ENCODE measurements around the gene CDH4. TPM values are rescaled to one million over a fixed set of nuclear protein-coding genes. Genes with fewer than 3 reads are reported as not detected.
"Not testable (repeated sequence)": the region's sequence is repeated elsewhere in the genome, so short reads cannot be mapped to it uniquely, and the experiment has no call there.

The CDH4 gene
- total and polyA plus RNA-seq, 10 donors = 0.30 to 20.1 (median 7.7) TPM

- Histone ChIP-seq H3K9me3 (no peaks in the 10 kb centered on the region), H3K4me3 (no peak overlapping the region), H3K36me3 (no peaks in the 10 kb centered on the region), H3K4me1 (peaks cover 0 to 6% (median 0%) of the 10 kb centered on the region in 6 donors), H3K27me3 (replicated peaks in 1 of 7) (peaks cover 0 to 11% (median 0%) of the 10 kb centered on the region in 7 donors), H3K27ac (no peak overlapping the region)
- WGBS, 5 donors = 77 to 83% (median 79%) methylated on average over 11 to 16 of the region's 16 CpGs
- TF ChIP-seq POLR2A (IDR thresholded peaks at IDR 0.05) = no peak
- TF ChIP-seq POLR2AphosphoS5 (IDR thresholded peaks at IDR 0.05) = no peak
- no peak for TF ChIP-seq CTCF (IDR thresholded peaks at IDR 0.05 in 8 of 11, conservative IDR thresholded peaks at IDR 0.05 in 3 of 11)
- DNase-seq = peak; percentile 48
- intact Hi-C loops (cut with DNase I; ENCODE audit: low total_unique reads) = no loop called here
Measured at GRCh38 chr20:61940976-61941720, 689.1 kb downstream of the CDH4 start.

- peaks cover 0 to 6% (median 0%) of the 10 kb centered on the region in 6 donors for H3K4me1 ChIP-seq
- no peak overlapping the region for H3K27ac ChIP-seq
- DNase-seq = peak; percentile 53
- no peaks in the 10 kb centered on the region for H3K36me3 ChIP-seq
- peaks cover 0 to 11% (median 0%) of the 10 kb centered on the region in 7 donors for H3K27me3 ChIP-seq (replicated peaks in 1 of 7)
- TF ChIP-seq POLR2A (IDR thresholded peaks at IDR 0.05) (no peak), POLR2AphosphoS5 (IDR thresholded peaks at IDR 0.05) (peak in 1 of 3 donors; percentile 13)
- H3K4me3 ChIP-seq = no peak overlapping the region
- H3K9me3 ChIP-seq = no peaks in the 10 kb centered on the region
- 64 to 90% (median 85%) methylated on average over 8 to 16 of the region's 16 CpGs for WGBS, 5 donors
- intact Hi-C loops (cut with DNase I; ENCODE audit: low total_unique reads) = no loop called here
Measured at GRCh38 chr20:61941721-61942405, 689.8 kb downstream of the CDH4 start.

GRCh38 chr20:61942526-61942925 lies 690.5 kb downstream of the CDH4 start:
- DNase-seq = peak; percentile 43

GRCh38 chr20:61944967-61945366 lies 692.9 kb downstream of the CDH4 start:
- not testable (repeated sequence) for H3K36me3 ChIP-seq, DNase-seq

More at GRCh38 chr20:61942526-61942925, 690.5 kb downstream of the CDH4 start:
- Histone ChIP-seq H3K4me3 (no peak overlapping the region), H3K27me3 (replicated peaks in 1 of 7) (peaks cover 0 to 10% (median 0%) of the 10 kb centered on the region in 7 donors), H3K27ac (no peak overlapping the region), H3K36me3 (no peaks in the 10 kb centered on the region), H3K4me1 (peaks cover 0 to 6% (median 0%) of the 10 kb centered on the region in 6 donors), H3K9me3 (no peaks in the 10 kb centered on the region)
- intact Hi-C loops (cut with DNase I; ENCODE audit: low total_unique reads) = no loop called here
- WGBS, 5 donors = 80 to 90% (median 88%) methylated on average over 8 to 9 of the region's 9 CpGs
- TF ChIP-seq CTCF (IDR thresholded peaks at IDR 0.05 in 8 of 11, conservative IDR thresholded peaks at IDR 0.05 in 3 of 11) (no peak), POLR2AphosphoS5 (IDR thresholded peaks at IDR 0.05) (no peak), POLR2A (IDR thresholded peaks at IDR 0.05) (no peak)

GRCh38 chr20:61945495-61945894 lies 693.4 kb downstream of the CDH4 start:
- H3K27me3 ChIP-seq (replicated peaks in 1 of 7); intact Hi-C loops (cut with DNase I; ENCODE audit: low total_unique reads); H3K4me3 ChIP-seq; H3K4me1 ChIP-seq; H3K9me3 ChIP-seq; H3K36me3 ChIP-seq; H3K27ac ChIP-seq: not testable (repeated sequence)
- 57 to 89% (median 73%) methylated on average over 6 to 22 of the region's 29 CpGs; no CpG with 5 or more reads in 1 of the 5 donors for WGBS, 5 donors
- DNase-seq = peak; percentile 48

More at GRCh38 chr20:61944967-61945366, 692.9 kb downstream of the CDH4 start:
- H3K4me1 ChIP-seq; H3K27me3 ChIP-seq (replicated peaks in 1 of 7); intact Hi-C loops (cut with DNase I; ENCODE audit: low total_unique reads); H3K9me3 ChIP-seq; H3K4me3 ChIP-seq; H3K27ac ChIP-seq: not testable (repeated sequence)
- WGBS, 5 donors = 75 to 90% (median 85%) methylated on average over 9 to 20 of the region's 34 CpGs; no CpG with 5 or more reads in 1 of the 5 donors

- H3K4me3 ChIP-seq; H3K36me3 ChIP-seq; H3K4me1 ChIP-seq; H3K9me3 ChIP-seq; DNase-seq; H3K27ac ChIP-seq; intact Hi-C loops (cut with DNase I; ENCODE audit: low total_unique reads): not testable (repeated sequence)
- 80 to 91% (median 83%) methylated on average over 22 to 27 of the region's 28 CpGs for WGBS, 5 donors
- H3K27me3 ChIP-seq (replicated peaks in 1 of 7) = peaks cover 0 to 26% (median 9%) of the 10 kb centered on the region in 7 donors
Measured at GRCh38 chr20:61948056-61948455, 696.0 kb downstream of the CDH4 start.
